Smooth muscle cell (in vitro differentiated cells): Measurements from ENCODE around the gene USP13. TPM values are rescaled to one million over a fixed set of nuclear protein-coding genes. Genes with fewer than 3 reads are reported as not detected.

Experiments
- DNase-seq: peaks from one replicate; lab custom pipeline; 2025; ENCODE audit not compliant: unreplicated experiment; lab: John Stamatoyannopoulos, UW
- H2AFZ ChIP-seq: fragments of 200-600 bp; sonication (generic); 2 replicates; pipeline ENCODE4 v1.6.0; 2016; ENCODE audit warnings: antibody characterized with exemption, low read depth, mild to moderate bottlenecking
- H3F3A ChIP-seq: fragments of 200-600 bp; sonication (generic); 2 replicates; pipeline ENCODE4 v1.6.0; 2017; ENCODE audit warnings: antibody characterized with exemption, low read depth
- H3K27ac ChIP-seq: fragments of 200-600 bp; sonication (generic); 2 replicates; pipeline ENCODE4 v1.5.1; 2016; ENCODE audit warnings: low read depth, mild to moderate bottlenecking
- H3K27me3 ChIP-seq: fragments of 200-600 bp; sonication (generic); 2 replicates; pipeline ENCODE4 v1.6.1; 2016; ENCODE audit warnings: low read depth, mild to moderate bottlenecking
- H3K36me3 ChIP-seq: fragments of 200-600 bp; sonication (generic); 2 replicates; pipeline ENCODE4 v1.5.1; 2016; ENCODE audit warnings: low read depth
- H3K4me1 ChIP-seq: fragments of 200-600 bp; sonication (generic); 2 replicates; pipeline ENCODE4 v1.5.1; 2016; ENCODE audit warnings: low read depth
- H3K4me2 ChIP-seq: fragments of 200-600 bp; sonication (generic); 2 replicates; pipeline ENCODE4 v1.6.0; 2016; ENCODE audit warnings: mild to moderate bottlenecking
- H3K4me3 ChIP-seq: fragments of 200-600 bp; sonication (generic); 2 replicates; pipeline ENCODE4 v1.5.1; 2016; ENCODE audit warnings: mild to moderate bottlenecking
- H3K79me2 ChIP-seq: fragments of 200-600 bp; sonication (generic); 2 replicates; pipeline ENCODE4 v1.6.0; 2016; ENCODE audit warnings: low read depth, mild to moderate bottlenecking
- H3K9ac ChIP-seq: fragments of 200-600 bp; sonication (generic); 2 replicates; pipeline ENCODE4 v1.6.0; 2016; ENCODE audit warnings: low read depth
- H3K9me3 ChIP-seq: fragments of 200-600 bp; sonication (generic); replicated peaks from 2 replicates; pipeline ENCODE4 v1.5.1; 2016; ENCODE audit warnings: low read depth
- H4K20me1 ChIP-seq: fragments of 200-600 bp; sonication (generic); 2 replicates; pipeline ENCODE4 v1.6.0; 2016; ENCODE audit warnings: low read depth
- CTCF ChIP-seq: fragments of 200-600 bp; sonication (generic); IDR thresholded peaks from 2 replicates; pipeline ENCODE4 v1.5.1; 2017; ENCODE audit warnings: borderline replicate concordance, mild to moderate bottlenecking, antibody characterized with exemption; ENCODE audit not compliant: insufficient read depth, poor library complexity, severe bottlenecking
- WGBS: methylation state at CpG from one replicate; pipeline ENCODE4 v1.1.7; 2016; ENCODE audit warnings: low lambda C conversion rate; 5-methylcytosine and 5-hydroxymethylcytosine counted together
- polyA plus RNA-seq: library from polyadenylated mRNA; unstranded; fragments of >200 nt; fragmentation: Nextera tagmentation; extraction: Ambion mirVana; gene quantifications from 2 replicates; pipeline ENCODE4 v1.2.1, GENCODE V29; 2016
- total RNA-seq: library from RNA; depleted of rRNA; stranded (reverse); fragments of >200 nt; gene quantifications from 2 replicates; pipeline ENCODE4 v1.2.3, GENCODE V29; 2014

Gene USP13
- total and polyA plus RNA-seq, 2 experiments from 2014 or later = 2.0 to 3.2 TPM

- no peak overlapping the region for H3K27ac ChIP-seq
- no peaks in the 10 kb centered on the region for H3K9me3 ChIP-seq
- no peak for TF ChIP-seq CTCF
- H3F3A ChIP-seq = no peaks in the 10 kb centered on the region
- WGBS = 97% methylated on average over 4 of the region's 4 CpGs
- H3K4me2 ChIP-seq = no peak overlapping the region
- H3K9ac ChIP-seq = no peak overlapping the region
- H4K20me1 ChIP-seq = no peaks in the 10 kb centered on the region
- no peak for DNase-seq
- H3K27me3 ChIP-seq = no peaks in the 10 kb centered on the region
- no peak overlapping the region for H3K4me3 ChIP-seq
- H3K4me1 ChIP-seq = no peaks in the 10 kb centered on the region
- no peaks in the 10 kb centered on the region for H3K79me2 ChIP-seq
- no peaks in the 10 kb centered on the region for H3K36me3 ChIP-seq
- no peak overlapping the region for H2AFZ ChIP-seq
These were observed 113.7 kb downstream of the USP13 start for GRCh38 chr3:179766416-179767133.

GRCh38 chr3:179768080-179768479 is 115.2 kb downstream of the USP13 start:
- WGBS = 25% methylated on average over 3 of the region's 3 CpGs
- peak; percentile 0 for DNase-seq
- no peak overlapping the region for H3K4me2 ChIP-seq
- H3K79me2 ChIP-seq = no peaks in the 10 kb centered on the region
- H3K4me1 ChIP-seq = no peaks in the 10 kb centered on the region
- no peak overlapping the region for H2AFZ ChIP-seq
- H3K9me3 ChIP-seq = no peaks in the 10 kb centered on the region
- no peaks in the 10 kb centered on the region for H3K27me3 ChIP-seq
- no peak overlapping the region for H3K9ac ChIP-seq
- TF ChIP-seq CTCF = peak; percentile 64
- H4K20me1 ChIP-seq = no peaks in the 10 kb centered on the region
- H3K4me3 ChIP-seq = no peak overlapping the region
- H3K36me3 ChIP-seq = no peaks in the 10 kb centered on the region
- no peaks in the 10 kb centered on the region for H3F3A ChIP-seq
- H3K27ac ChIP-seq = no peak overlapping the region

GRCh38 chr3:179769411-179770247 is 116.8 kb downstream of the USP13 start:
- Histone ChIP-seq H3K79me2 (no peaks in the 10 kb centered on the region), H4K20me1 (no peaks in the 10 kb centered on the region), H3K36me3 (no peaks in the 10 kb centered on the region), H3K9ac (no peak overlapping the region), H2AFZ (no peak overlapping the region), H3K27me3 (no peaks in the 10 kb centered on the region), H3K27ac (no peak overlapping the region), H3K4me2 (no peak overlapping the region), H3K4me1 (no peaks in the 10 kb centered on the region), H3K9me3 (no peaks in the 10 kb centered on the region), H3F3A (no peaks in the 10 kb centered on the region), H3K4me3 (no peak overlapping the region)
- DNase-seq = no peak
- WGBS = 81% methylated on average over 9 of the region's 9 CpGs
- no peak for TF ChIP-seq CTCF
